IMR-90 (cell line): ENCODE data around the gene VPS35L. TPM values are rescaled to one million over a fixed set of nuclear protein-coding genes. Genes with fewer than 3 reads are reported as not detected.

Experiments used
- ATAC-seq: fragments of 200-7000 bp; cut with Tn5 transposase; 2 replicates; pipeline ENCODE4 v1.9.1; 2020; ENCODE audit warnings: low read depth, mild to moderate bottlenecking, moderate library complexity
- BruUV-seq: library from RNA; stranded (reverse); fragments of 400-500 nt; replicated peaks from 2 replicates; lab custom pipeline; 2021; lab: Mats Ljungman, UMichigan
- CTCF ChIA-PET: fragments of 300-600 bp; formaldehyde crosslinking; extraction: SDS; loops from one replicate; lab custom pipeline; 2021; ENCODE audit warnings: antibody characterized with exemption; lab: Yijun Ruan, JAX
- POLR2A ChIA-PET: fragments of 300-600 bp; sonication (Branson Sonifier 250); formaldehyde crosslinking; loops from one replicate; lab custom pipeline; 2022; ENCODE audit warnings: antibody characterized with exemption; ENCODE audit not compliant: unreplicated experiment; lab: Charles Lee
- DNase-seq: peaks from one replicate; pipeline ENCODE4 v3.0.0; 2013
- H2AFZ ChIP-seq: replicated peaks from 2 replicates; pipeline ENCODE3; 2013; ENCODE audit warnings: low read length, mild to moderate bottlenecking; ENCODE audit not compliant: poor library complexity
- H2AK5ac ChIP-seq: 2 replicates; pipeline ENCODE4 v1.6.1; 2013; ENCODE audit warnings: low read depth, low read length, inconsistent platforms
- H2AK9ac ChIP-seq: replicated peaks from 2 replicates; pipeline ENCODE3; 2013; ENCODE audit warnings: mild to moderate bottlenecking, low read depth, low read length, moderate library complexity; ENCODE audit not compliant: poor library complexity
- H2BK120ac ChIP-seq: 2 replicates; pipeline ENCODE4 v1.6.1; 2013; ENCODE audit warnings: low read depth, low read length, inconsistent platforms
- H2BK15ac ChIP-seq: 3 replicates; pipeline ENCODE4 v1.6.1; 2013; ENCODE audit warnings: low read depth, low read length, inconsistent platforms
- H2BK20ac ChIP-seq: 2 replicates; pipeline ENCODE4 v1.6.1; 2013; ENCODE audit warnings: low read depth, mild to moderate bottlenecking, inconsistent platforms, low read length, moderate library complexity
- H2BK5ac ChIP-seq: 2 replicates; pipeline ENCODE4 v1.6.1; 2013; ENCODE audit warnings: mild to moderate bottlenecking, low read depth, low read length, inconsistent platforms; ENCODE audit not compliant: poor library complexity, severe bottlenecking
- H3K14ac ChIP-seq: replicated peaks from 2 replicates; pipeline ENCODE4 v1.6.1; 2013; ENCODE audit warnings: low read depth, low read length, inconsistent platforms
- H3K18ac ChIP-seq: 2 replicates; pipeline ENCODE4 v1.6.1; 2013; ENCODE audit warnings: low read depth, low read length, control low read depth
- H3K23ac ChIP-seq: 2 replicates; pipeline ENCODE4 v1.6.1; 2013; ENCODE audit warnings: low read depth, low read length, inconsistent platforms
- H3K27ac ChIP-seq: 2 replicates; pipeline ENCODE4 v1.5.1; 2013; ENCODE audit warnings: mild to moderate bottlenecking, control low read depth, low read length; ENCODE audit not compliant: insufficient read depth
- H3K27me3 ChIP-seq: 2 replicates; pipeline ENCODE4 v1.6.1; 2013; ENCODE audit warnings: low read length; ENCODE audit not compliant: control insufficient read depth, insufficient read depth
- H3K36me3 ChIP-seq: 2 replicates; pipeline ENCODE4 v1.6.1; 2013; ENCODE audit warnings: low read length, mixed read lengths; ENCODE audit not compliant: control insufficient read depth, insufficient read depth
- H3K4ac ChIP-seq: 2 replicates; pipeline ENCODE4 v1.6.1; 2013; ENCODE audit warnings: low read depth, low read length, inconsistent platforms
- H3K4me1 ChIP-seq: 2 replicates; pipeline ENCODE4 v1.6.1; 2013; ENCODE audit warnings: low read length, mixed read lengths; ENCODE audit not compliant: control insufficient read depth, insufficient read depth
- H3K4me2 ChIP-seq: 2 replicates; pipeline ENCODE4 v1.6.1; 2013; ENCODE audit warnings: low read depth, mild to moderate bottlenecking, control low read depth, low read length, moderate library complexity
- H3K4me3 ChIP-seq: 2 replicates; pipeline ENCODE4 v1.5.1; 2013; ENCODE audit warnings: low read depth, mild to moderate bottlenecking, control low read depth, low read length, moderate library complexity; ENCODE audit not compliant: insufficient read depth
- H3K56ac ChIP-seq: 2 replicates; pipeline ENCODE4 v1.6.1; 2013; ENCODE audit warnings: low read length, inconsistent platforms; ENCODE audit not compliant: insufficient read depth; ENCODE audit errors: extremely low read depth
- H3K79me1 ChIP-seq, 2 experiments: 2 replicates each; pipeline ENCODE4 v1.6.1; 2013; ENCODE audit warnings: low read length in 2 of 2, inconsistent platforms in 1 of 2, low read depth in 1 of 2
- H3K9ac ChIP-seq: 2 replicates; pipeline ENCODE4 v1.6.1; 2013; ENCODE audit warnings: low read depth, low read length, control low read depth
- H3K9me1 ChIP-seq: 2 replicates; pipeline ENCODE4 v1.6.1; 2013; ENCODE audit warnings: low read length, inconsistent platforms; ENCODE audit not compliant: insufficient read depth
- H3K9me3 ChIP-seq: 2 replicates; pipeline ENCODE4 v1.6.1; 2013; ENCODE audit warnings: low read length; ENCODE audit not compliant: control insufficient read depth, insufficient read depth
- H4K20me1 ChIP-seq: 2 replicates; pipeline ENCODE4 v1.6.1; 2013; ENCODE audit warnings: low read length, inconsistent platforms; ENCODE audit not compliant: insufficient read depth
- H4K5ac ChIP-seq: 2 replicates; pipeline ENCODE4 v1.6.1; 2013; ENCODE audit warnings: mild to moderate bottlenecking, low read depth, low read length, control low read depth
- H4K8ac ChIP-seq, 2 experiments: 2 replicates each; pipeline ENCODE4 v1.6.1; 2013; ENCODE audit warnings: low read depth in 2 of 2, low read length in 2 of 2, control low read depth in 1 of 2, inconsistent platforms in 1 of 2
- H4K91ac ChIP-seq: 2 replicates; pipeline ENCODE4 v1.6.1; 2013; ENCODE audit warnings: low read depth, low read length, inconsistent platforms; ENCODE audit not compliant: insufficient read depth
- CHD1 ChIP-seq: IDR thresholded peaks from 2 replicates; pipeline ENCODE4 v1.6.1; 2012; ENCODE audit warnings: low read depth, low read length, improper control_type of control experiment
- MAZ ChIP-seq: IDR thresholded peaks from 2 replicates; pipeline ENCODE4 v1.6.1; 2012; ENCODE audit warnings: low read depth, mild to moderate bottlenecking, low read length, improper control_type of control experiment, moderate library complexity, borderline replicate concordance
- MXI1 ChIP-seq: IDR thresholded peaks from 2 replicates; pipeline ENCODE4 v1.6.1; 2012; ENCODE audit warnings: low read depth, mild to moderate bottlenecking, low read length, moderate library complexity, borderline replicate concordance
- NFE2L2 ChIP-seq: fragments of 150-350 bp; IDR thresholded peaks from 2 replicates; pipeline ENCODE4 v1.6.1; 2016; ENCODE audit warnings: low read depth, mild to moderate bottlenecking, low read length
- RAD21 ChIP-seq: IDR thresholded peaks from 2 replicates; pipeline ENCODE4 v1.6.1; 2012; ENCODE audit warnings: low read length, improper control_type of control experiment
- SMC3 ChIP-seq: fragments of 150-350 bp; IDR thresholded peaks from 2 replicates; pipeline ENCODE4 v1.6.1; 2016; ENCODE audit warnings: low read depth, mild to moderate bottlenecking, antibody characterized with exemption, low read length, moderate library complexity
- WGBS, 2 experiments: methylation state at CpG; one replicate each; pipeline versions ENCODE4 v1.1.5 to v1.1.7; 2013; ENCODE audit warnings: missing lambda C conversion rate in 2 of 2; ENCODE audit not compliant: insufficient read length in 1 of 2; ENCODE audit errors: extremely low coverage in 2 of 2; 5-methylcytosine and 5-hydroxymethylcytosine counted together
- dilution Hi-C: fragments of 300-500 bp; cut with HindIII; formaldehyde crosslinking; loops from one replicate; pipeline ENCODE4 v1.14.3; 2018; ENCODE audit warnings: low sequenced_read_pairs; ENCODE audit not compliant: unreplicated experiment
- in situ Hi-C: fragments of 300-500 bp; cut with MboI; formaldehyde crosslinking; loops from 3 replicates; pipeline ENCODE4 v1.14.3; 2019; ENCODE audit warnings: low sequenced_read_pairs, inconsistent platforms, mixed read lengths
- intact Hi-C: fragments of 100-400 bp; cut with micrococcal nuclease; formaldehyde crosslinking; loops from 2 replicates; pipeline ENCODE4 v1.10.0; 2022
- polyA plus RNA-seq, 3 experiments: library from polyadenylated mRNA; depleted of rRNA; stranded (reverse); fragments of >200 nt; gene quantifications; 2 replicates each; pipeline ENCODE4 v1.2.3, GENCODE V29; 2012; ENCODE audit warnings: low replicate concordance in 1 of 3
- total RNA-seq: library from RNA; depleted of rRNA; stranded (reverse); fragments of >200 nt; gene quantifications from 2 replicates; pipeline ENCODE4 v1.2.3, GENCODE V29; 2012
- TF ChIP-seq, protein P1 (sequence below): fragments of 150-350 bp; IDR thresholded peaks from 2 replicates; pipeline ENCODE4 v1.6.1; 2017; ENCODE audit warnings: mild to moderate bottlenecking, antibody characterized with exemption, low read length, low read depth

The VPS35L gene
- total and polyA plus RNA-seq, 2 of the 4 experiments (the other 2 are of a cell fraction): 28.0 to 40.1 TPM

DNA sequence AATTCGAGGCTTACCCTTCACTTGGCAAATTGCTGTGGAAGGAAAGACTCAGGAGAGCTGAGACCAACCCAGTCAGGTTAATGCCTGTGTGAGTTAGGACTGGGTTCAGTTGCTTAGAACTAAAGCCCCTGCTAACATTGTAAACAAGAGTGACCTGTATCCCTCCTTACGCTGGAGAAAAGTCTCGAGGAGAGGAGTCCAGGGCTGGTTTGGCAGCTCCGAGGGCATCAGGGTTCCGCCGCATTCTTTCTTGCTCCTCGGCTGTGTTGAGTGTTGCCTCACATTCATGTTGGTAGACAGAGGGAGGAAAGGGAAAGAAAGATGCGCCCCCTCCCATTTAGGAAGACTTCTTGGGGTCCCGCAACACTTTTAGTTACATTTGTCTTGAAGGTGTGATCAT, 18.5 kb downstream of the VPS35L start:
- no peaks in the 10 kb centered on the region for H3K9me1 ChIP-seq
- no peak overlapping the region for H4K8ac ChIP-seq
- ChIA-PET CTCF (interaction anchor here (1.2 kb wide), 1 partner anchor 98 kb away, joined by 3 read pairs; no protein-coding TSS in a partner anchor), POLR2A (no interaction called here)
- no peak overlapping the region for H2AK9ac ChIP-seq
- H3K27me3 ChIP-seq: no peaks in the 10 kb centered on the region
- no peak for TF ChIP-seq NFE2L2
- no peak for TF ChIP-seq CHD1
- TF ChIP-seq MXI1: no peak
- TF ChIP-seq, protein P1, sequence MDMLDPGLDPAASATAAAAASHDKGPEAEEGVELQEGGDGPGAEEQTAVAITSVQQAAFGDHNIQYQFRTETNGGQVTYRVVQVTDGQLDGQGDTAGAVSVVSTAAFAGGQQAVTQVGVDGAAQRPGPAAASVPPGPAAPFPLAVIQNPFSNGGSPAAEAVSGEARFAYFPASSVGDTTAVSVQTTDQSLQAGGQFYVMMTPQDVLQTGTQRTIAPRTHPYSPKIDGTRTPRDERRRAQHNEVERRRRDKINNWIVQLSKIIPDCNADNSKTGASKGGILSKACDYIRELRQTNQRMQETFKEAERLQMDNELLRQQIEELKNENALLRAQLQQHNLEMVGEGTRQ: no peak
- no peak for TF ChIP-seq MAZ
- no peak for TF ChIP-seq RAD21
- no peak for TF ChIP-seq SMC3
- intact Hi-C loops: no loop called here
- H2BK5ac ChIP-seq: no peak overlapping the region
- H3K9me3 ChIP-seq: no peaks in the 10 kb centered on the region
- no peak overlapping the region for H2BK120ac ChIP-seq
- in situ Hi-C loops: no loop called here
- dilution Hi-C loops: no loop called here
- no peaks in the 10 kb centered on the region; a peak in 2 of 4 replicates for H3K79me1 ChIP-seq
- no peak overlapping the region for H4K91ac ChIP-seq
- H3K23ac ChIP-seq: no peak overlapping the region
- H3K18ac ChIP-seq: no peak overlapping the region
- H3K14ac ChIP-seq: no peak overlapping the region
- no peaks in the 10 kb centered on the region for H4K20me1 ChIP-seq
- no TSS peak for BruUV-seq
- no peak overlapping the region for H3K56ac ChIP-seq
- peaks cover 51% of the 10 kb centered on the region for H3K36me3 ChIP-seq
- no peak overlapping the region for H2BK15ac ChIP-seq
- H4K5ac ChIP-seq: no peak overlapping the region
- H2AFZ ChIP-seq: no peak overlapping the region
- no peaks in the 10 kb centered on the region for H3K4me1 ChIP-seq
- H3K4me2 ChIP-seq: no peak overlapping the region
- no peak for ATAC-seq
- H3K9ac ChIP-seq: no peak overlapping the region
- no peak overlapping the region for H2BK20ac ChIP-seq
- no peak overlapping the region for H3K4me3 ChIP-seq
- DNase-seq: no peak
- 95% methylated on average over 3 of the region's 9 CpGs; no CpG with 5 or more reads in 1 of the 2 experiments for WGBS, 2 experiments
- H3K4ac ChIP-seq: no peak overlapping the region
- no peak overlapping the region for H2AK5ac ChIP-seq
- H3K27ac ChIP-seq: no peak overlapping the region
